A549 (cell line): Measurements from ENCODE around the gene TSPAN18. TPM values are rescaled to one million over a fixed set of nuclear protein-coding genes. Genes with fewer than 3 reads are reported as not detected.

Source experiments
- ATAC-seq, 2 experiments: fragments of 200-7000 bp in 1 of 2; fragments of >200 bp in 1 of 2; cut with Nextera tagmentation in 1 of 2; cut with Tn5 transposase in 1 of 2; 3 replicates each; pipeline versions ENCODE4 v1.8.0 to v1.9.1; 2018 to 2020; ENCODE audit warnings: mild to moderate bottlenecking in 1 of 2, moderate library complexity in 1 of 2
- CTCF ChIA-PET: fragments of 300-600 bp; sonication (Branson Sonifier 250); formaldehyde crosslinking; extraction: SDS; loops from one replicate; lab custom pipeline; 2021; ENCODE audit warnings: antibody characterized with exemption, inconsistent platforms; lab: Yijun Ruan, JAX
- POLR2A ChIA-PET: fragments of 350-600 bp; formaldehyde crosslinking; extraction: SDS; loops from one replicate; lab custom pipeline; 2021; ENCODE audit warnings: antibody characterized with exemption, inconsistent platforms; lab: Yijun Ruan, JAX
- DNase-seq, 2 experiments: peaks; one replicate each; pipeline versions ENCODE4 v3.0.0 to v3.0.0-alpha.2; 2011 to 2016; ENCODE audit warnings: low read depth in 1 of 2, low spot score in 1 of 2
- FAIRE-seq: peaks from 2 replicates; lab custom pipeline; 2011; peaks lifted over from hg19 to GRCh38; lab: Jason Lieb, UNC
- H3K27ac ChIP-seq, 2 experiments: fragments of >200 bp; sonication (Bioruptor Twin); formaldehyde crosslinking; 3 replicates each; pipeline ENCODE4 v1.5.1; 2016 to 2017
- H3K4me1 ChIP-seq: fragments of >200 bp; sonication (Bioruptor Twin); formaldehyde crosslinking; 3 replicates; pipeline ENCODE4 v1.6.1; 2016
- H3K4me2 ChIP-seq: fragments of >200 bp; sonication (Bioruptor Twin); formaldehyde crosslinking; 3 replicates; pipeline ENCODE4 v1.6.1; 2016
- H3K4me3 ChIP-seq: fragments of >200 bp; sonication (Bioruptor Twin); formaldehyde crosslinking; 3 replicates; pipeline ENCODE4 v1.5.1; 2016
- H3K9me3 ChIP-seq: fragments of >200 bp; sonication (Bioruptor Twin); formaldehyde crosslinking; 3 replicates; pipeline ENCODE4 v1.6.1; 2016
- BHLHE40 ChIP-seq: IDR thresholded peaks from 2 replicates; pipeline ENCODE4 v1.6.1; 2012; ENCODE audit warnings: low read depth, low read length, inconsistent platforms
- CBX2 ChIP-seq: fragments of 200-600 bp; sonication (generic); IDR thresholded peaks from 2 replicates; pipeline ENCODE4 v1.6.1; 2016; ENCODE audit warnings: low read depth, mild to moderate bottlenecking, borderline replicate concordance
- EHF ChIP-seq: fragments of 250-450 bp; sonication (Bioruptor Pico); IDR thresholded peaks from 2 replicates; pipeline ENCODE4 v1.5.0; 2020; ENCODE audit warnings: mild to moderate bottlenecking
- ELK1 ChIP-seq: fragments of 150-350 bp; IDR thresholded peaks from 2 replicates; pipeline ENCODE4 v1.6.1; 2014; ENCODE audit warnings: low read depth, mild to moderate bottlenecking, low read length
- EP300 ChIP-seq, 2 experiments: fragments of >200 bp; sonication (Bioruptor Twin); formaldehyde crosslinking; IDR thresholded peaks; 2 replicates in 1 of 2; 3 replicates in 1 of 2; pipeline ENCODE4 v1.6.1; 2016 to 2017
- ESRRA ChIP-seq: fragments of 150-350 bp; IDR thresholded peaks from 2 replicates; pipeline ENCODE4 v1.6.1; 2014; ENCODE audit warnings: mild to moderate bottlenecking, low read length, borderline replicate concordance
- KDM5A ChIP-seq: fragments of 200-600 bp; sonication (generic); IDR thresholded peaks from 2 replicates; pipeline ENCODE4 v1.6.1; 2016; ENCODE audit warnings: antibody characterized with exemption, mild to moderate bottlenecking
- MAFK ChIP-seq: fragments of 450-650 bp; IDR thresholded peaks from 2 replicates; pipeline ENCODE4 v1.6.1; 2014; ENCODE audit not compliant: partially characterized antibody
- MYC ChIP-seq: IDR thresholded peaks from 2 replicates; pipeline ENCODE4 v1.6.1; 2012; ENCODE audit warnings: mild to moderate bottlenecking, inconsistent platforms, low read length, improper control_type of control experiment, borderline replicate concordance
- RAD21 ChIP-seq, 2 experiments: fragments of >200 bp in 1 of 2; sonication (Bioruptor Twin) in 1 of 2; formaldehyde crosslinking in 1 of 2; IDR thresholded peaks in 1 of 2; conservative IDR thresholded peaks in 1 of 2; 2 replicates in 1 of 2; 3 replicates in 1 of 2; pipeline ENCODE4 v1.6.1; 2012 to 2018; ENCODE audit warnings: inconsistent platforms in 1 of 2
- RCOR1 ChIP-seq: fragments of 150-350 bp; IDR thresholded peaks from 2 replicates; pipeline ENCODE4 v1.6.1; 2014; ENCODE audit warnings: antibody characterized with exemption, low read length, low read depth
- RFX5 ChIP-seq: fragments of 450-650 bp; IDR thresholded peaks from 2 replicates; pipeline ENCODE4 v1.7.1; 2014; ENCODE audit warnings: antibody characterized with exemption, mild to moderate bottlenecking, moderate library complexity
- SREBF2 ChIP-seq: fragments of 450-650 bp; IDR thresholded peaks from 2 replicates; pipeline ENCODE4 v1.6.1; 2014; ENCODE audit warnings: mild to moderate bottlenecking, moderate library complexity
- TFCP2L1 ChIP-seq: fragments of 250-450 bp; sonication (Bioruptor Pico); IDR thresholded peaks from 2 replicates; pipeline ENCODE4 v1.5.0; 2021; ENCODE audit warnings: mild to moderate bottlenecking
- TP53 ChIP-seq: fragments of 250-450 bp; sonication (Bioruptor Pico); IDR thresholded peaks from 2 replicates; pipeline ENCODE4 v1.5.0; 2021; ENCODE audit warnings: mild to moderate bottlenecking, moderate library complexity
- ZC3H11A ChIP-seq: fragments of 450-650 bp; IDR thresholded peaks from 2 replicates; pipeline ENCODE4 v1.6.1; 2014; ENCODE audit warnings: antibody characterized with exemption, mild to moderate bottlenecking
- WGBS: methylation state at CpG from one replicate; pipeline ENCODE4 v1.1.6; 2017; ENCODE audit errors: missing lambda C conversion rate; 5-methylcytosine and 5-hydroxymethylcytosine counted together
- polyA plus RNA-seq, 4 experiments: library from polyadenylated mRNA; depleted of rRNA in 3 of 4; stranded (reverse); fragments of >200 nt; fragmentation: RNase III in 1 of 4; extraction: RNeasy Plus Mini Kit Qiagen cat#74134 plus additional on column Dnase treatment in 1 of 4; gene quantifications; 2 replicates in 3 of 4; 3 replicates in 1 of 4; pipeline ENCODE4 v1.2.3, GENCODE V29; 2011 to 2017
- TF ChIP-seq, protein P1 (sequence below): fragments of >200 bp; sonication (Bioruptor Twin); formaldehyde crosslinking; IDR thresholded peaks from 2 replicates; pipeline ENCODE4 v1.6.1; 2016
- TF ChIP-seq, protein P2 (sequence below): fragments of >200 bp; sonication (Bioruptor Twin); formaldehyde crosslinking; IDR thresholded peaks from 3 replicates; pipeline ENCODE4 v1.6.1; 2016

TSPAN18 gene
- polyA plus RNA-seq, 2 of the 4 experiments (the other 2 are of a cell fraction): 0.81 to 4.5 TPM

GRCh38 chr11:44771841-44772240 is 45.1 kb downstream of the TSPAN18 start:
- no peak overlapping the region for H3K4me3 ChIP-seq
- FAIRE-seq: no peak
- no peak overlapping the region for H3K27ac ChIP-seq
- ATAC-seq: no peak
- CTCF ChIA-PET: interaction anchor here (0.8 to 2.6 kb wide), 4 partner anchors 11 to 216 kb away, joined by 3 to 6 read pairs (median 3); no protein-coding TSS in a partner anchor
- POLR2A ChIA-PET: no interaction called here
- peak; percentile 58 for TF ChIP-seq MAFK
- TF ChIP-seq TP53 (CRISPR knock-in tag): no peak
- DNase-seq: no peak
- peaks cover 7% of the 10 kb centered on the region; the same call in 2 of the 3 replicates for H3K4me1 ChIP-seq
- H3K9me3 ChIP-seq: no peaks in the 10 kb centered on the region
- 24% methylated on average over 3 of the region's 3 CpGs for WGBS
- H3K4me2 ChIP-seq: no peak overlapping the region

DNA sequence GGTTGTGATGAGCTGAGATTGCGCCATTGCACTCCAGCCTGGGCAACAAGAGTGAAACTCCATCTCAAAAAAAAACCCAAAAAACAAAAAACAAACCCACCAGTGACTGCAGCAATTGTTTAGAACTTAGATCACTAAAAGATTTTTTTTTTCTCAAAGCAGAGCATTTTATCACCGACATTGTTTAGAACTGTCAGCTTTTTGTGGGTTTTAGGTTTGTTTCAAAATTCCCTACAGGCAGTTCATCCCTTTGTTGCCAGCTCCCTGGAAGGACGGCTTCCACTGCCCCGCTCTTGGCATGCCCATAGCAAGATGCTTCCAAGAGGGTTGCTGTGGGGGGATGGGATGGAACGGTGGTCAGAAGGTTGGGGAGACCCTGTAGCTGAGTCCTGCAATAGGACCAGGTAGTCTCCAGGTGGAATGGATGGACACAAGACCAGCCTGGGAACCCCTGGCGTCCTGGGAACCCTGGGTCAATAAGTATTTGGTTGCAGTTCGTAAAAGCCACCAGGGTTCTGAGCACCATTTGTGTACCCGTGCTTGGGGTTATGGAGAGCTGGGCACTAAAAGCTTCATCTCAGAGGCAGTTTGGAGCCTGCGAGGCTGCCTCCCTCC is 46.7 kb downstream of the TSPAN18 start:
- ATAC-seq (no peak), FAIRE-seq (no peak), DNase-seq (no peak)
- CTCF ChIA-PET: interaction anchor here (1.2 to 4.6 kb wide), 19 partner anchors 8 to 330 kb away, joined by 3 to 40 read pairs (median 6); no protein-coding TSS in a partner anchor
- Histone ChIP-seq H3K27ac (no peak overlapping the region), H3K4me2 (no peak overlapping the region), H3K4me1 (peaks cover 7% of the 10 kb centered on the region; the same call in 2 of the 3 replicates), H3K4me3 (no peak overlapping the region), H3K9me3 (no peaks in the 10 kb centered on the region)
- TF ChIP-seq MAFK (no peak), RFX5 (no peak), RAD21 (conservative IDR thresholded peaks at IDR 0.05 in 1 of 2, IDR thresholded peaks at IDR 0.05 in 1 of 2) (no peak), ELK1 (no peak), TFCP2L1 (CRISPR knock-in tag) (no peak)
- TF ChIP-seq, protein P1, sequence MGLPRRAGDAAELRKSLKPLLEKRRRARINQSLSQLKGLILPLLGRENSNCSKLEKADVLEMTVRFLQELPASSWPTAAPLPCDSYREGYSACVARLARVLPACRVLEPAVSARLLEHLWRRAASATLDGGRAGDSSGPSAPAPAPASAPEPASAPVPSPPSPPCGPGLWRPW: no peak
- 57% methylated on average over 9 of the region's 9 CpGs for WGBS
- POLR2A ChIA-PET: no interaction called here

- FAIRE-seq: no peak
- Histone ChIP-seq H3K9me3 (no peaks in the 10 kb centered on the region), H3K4me1 (peaks cover 7% of the 10 kb centered on the region; the same call in 2 of the 3 replicates), H3K4me3 (no peak overlapping the region), H3K4me2 (no peak overlapping the region), H3K27ac (no peak overlapping the region)
- peak in 1 of 2 experiments; percentile 19; a peak in 1 of 6 replicates for ATAC-seq
- no peak for DNase-seq
- WGBS: 25% methylated on average over 2 of the region's 2 CpGs
- ChIA-PET POLR2A (no interaction called here), CTCF (interaction anchor here (1.1 to 5.2 kb wide), 29 partner anchors 8 to 330 kb away, joined by 3 to 40 read pairs (median 9); no protein-coding TSS in a partner anchor)
- TF ChIP-seq RCOR1: no peak
- TF ChIP-seq TFCP2L1 (CRISPR knock-in tag): no peak
- TF ChIP-seq MYC: no peak
- no peak for TF ChIP-seq TP53 (CRISPR knock-in tag)
- TF ChIP-seq ESRRA: no peak
- no peak for TF ChIP-seq ZC3H11A
- TF ChIP-seq EP300 (IDR thresholded peaks at IDR 0.05): no peak
Measured at GRCh38 chr11:44774108-44774507, 47.3 kb downstream of the TSPAN18 start.

DNA sequence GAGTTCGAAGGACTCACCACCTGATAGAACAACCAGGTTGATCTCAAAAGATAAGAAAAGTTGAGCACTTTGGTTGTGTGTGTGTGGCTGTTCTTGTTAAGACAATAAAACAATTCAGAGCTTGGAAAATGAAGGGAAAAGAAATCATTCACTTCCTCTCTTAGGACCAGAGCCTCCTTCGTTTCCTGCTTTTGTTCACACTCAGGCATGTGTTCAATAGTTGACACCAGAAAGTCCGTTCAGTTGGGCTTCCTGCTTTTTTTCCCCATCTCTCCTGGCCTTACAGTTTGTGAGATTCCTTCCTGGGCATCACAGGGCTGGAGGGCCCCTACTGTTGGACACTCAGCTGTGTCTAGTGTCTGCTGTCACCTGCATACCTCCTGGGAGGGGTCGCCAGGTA is 48.0 kb downstream of the TSPAN18 start:
- DNase-seq (no peak), ATAC-seq (no peak)
- Histone ChIP-seq H3K4me3 (no peak overlapping the region), H3K4me1 (peaks cover 6% of the 10 kb centered on the region; the same call in 2 of the 3 replicates), H3K4me2 (no peak overlapping the region), H3K27ac (no peak overlapping the region)
- POLR2A ChIA-PET: no interaction called here
- 27% methylated on average over 4 of the region's 4 CpGs for WGBS
- TF ChIP-seq ESRRA: no peak
- no peak for TF ChIP-seq SREBF2
- no peak for TF ChIP-seq TP53 (CRISPR knock-in tag)
- TF ChIP-seq EHF: no peak
- no peak for TF ChIP-seq BHLHE40
- TF ChIP-seq CBX2: no peak
- TF ChIP-seq, protein P2, sequence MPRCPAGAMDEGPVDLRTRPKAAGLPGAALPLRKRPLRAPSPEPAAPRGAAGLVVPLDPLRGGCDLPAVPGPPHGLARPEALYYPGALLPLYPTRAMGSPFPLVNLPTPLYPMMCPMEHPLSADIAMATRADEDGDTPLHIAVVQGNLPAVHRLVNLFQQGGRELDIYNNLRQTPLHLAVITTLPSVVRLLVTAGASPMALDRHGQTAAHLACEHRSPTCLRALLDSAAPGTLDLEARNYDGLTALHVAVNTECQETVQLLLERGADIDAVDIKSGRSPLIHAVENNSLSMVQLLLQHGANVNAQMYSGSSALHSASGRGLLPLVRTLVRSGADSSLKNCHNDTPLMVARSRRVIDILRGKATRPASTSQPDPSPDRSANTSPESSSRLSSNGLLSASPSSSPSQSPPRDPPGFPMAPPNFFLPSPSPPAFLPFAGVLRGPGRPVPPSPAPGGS: no peak
- no peak for TF ChIP-seq KDM5A
- TF ChIP-seq, all 56 proteins: peak for 0
- no peak for FAIRE-seq
- CTCF ChIA-PET: interaction anchor here (0.8 to 5.2 kb wide), 39 partner anchors 9 to 996 kb away, joined by 3 to 40 read pairs (median 9); partner anchors contain the start of gene TSPAN18
- no peaks in the 10 kb centered on the region for H3K9me3 ChIP-seq
